Hepatocyte (in vitro differentiated cells): ENCODE measurements around the gene CFAP54. TPM values are rescaled to one million over a fixed set of nuclear protein-coding genes. Genes with fewer than 3 reads are reported as not detected.

Experiments used
- DNase-seq: peaks from one replicate; pipeline ENCODE4 v3.0.0-alpha.2; 2016; ENCODE audit warnings: low spot score
- H2AFZ ChIP-seq: fragments of 200-600 bp; sonication (generic); 2 replicates; pipeline ENCODE4 v1.6.0; 2016; ENCODE audit warnings: antibody characterized with exemption, mild to moderate bottlenecking
- H3K27ac ChIP-seq: fragments of 200-600 bp; sonication (generic); 2 replicates; pipeline ENCODE4 v1.5.1; 2016; ENCODE audit warnings: mild to moderate bottlenecking
- H3K27me3 ChIP-seq: fragments of 200-600 bp; sonication (generic); 2 replicates; pipeline ENCODE4 v1.6.1; 2016
- H3K36me3 ChIP-seq: fragments of 200-600 bp; sonication (generic); replicated peaks from 2 replicates; pipeline ENCODE4 v1.5.1; 2016; ENCODE audit warnings: low read depth; ENCODE audit not compliant: insufficient read depth
- H3K4me1 ChIP-seq: fragments of 200-600 bp; sonication (generic); 2 replicates; pipeline ENCODE4 v1.5.1; 2016; ENCODE audit warnings: mild to moderate bottlenecking, moderate library complexity; ENCODE audit not compliant: insufficient read depth
- H3K4me2 ChIP-seq: fragments of 200-600 bp; sonication (generic); 2 replicates; pipeline ENCODE4 v1.6.0; 2016
- H3K4me3 ChIP-seq: fragments of 200-600 bp; sonication (generic); 2 replicates; pipeline ENCODE4 v1.5.1; 2016; ENCODE audit warnings: mild to moderate bottlenecking
- H3K79me2 ChIP-seq: fragments of 200-600 bp; sonication (generic); 2 replicates; pipeline ENCODE4 v1.6.0; 2017; ENCODE audit warnings: mild to moderate bottlenecking
- H3K9me2 ChIP-seq: fragments of 200-600 bp; sonication (generic); replicated peaks from 2 replicates; pipeline ENCODE4 v1.6.0; 2017; ENCODE audit warnings: mild to moderate bottlenecking; ENCODE audit not compliant: insufficient read depth
- H3K9me3 ChIP-seq: fragments of 200-600 bp; sonication (generic); 2 replicates; pipeline ENCODE4 v1.5.1; 2016; ENCODE audit warnings: low read depth, mild to moderate bottlenecking
- H4K20me1 ChIP-seq: fragments of 200-600 bp; sonication (generic); 2 replicates; pipeline ENCODE4 v1.6.0; 2016; ENCODE audit warnings: mild to moderate bottlenecking; ENCODE audit not compliant: insufficient read depth, poor library complexity, severe bottlenecking
- CTCF ChIP-seq: fragments of 200-600 bp; sonication (generic); IDR thresholded peaks from 2 replicates; pipeline ENCODE4 v1.5.1; 2016; ENCODE audit warnings: antibody characterized with exemption, mild to moderate bottlenecking; ENCODE audit not compliant: poor library complexity
- EZH2 ChIP-seq: fragments of 200-600 bp; sonication (generic); IDR thresholded peaks from 2 replicates; pipeline ENCODE4 v1.6.1; 2016; ENCODE audit warnings: antibody characterized with exemption, mild to moderate bottlenecking, borderline replicate concordance
- EZH2phosphoT487 ChIP-seq: fragments of 200-600 bp; sonication (generic); IDR thresholded peaks from one replicate; pipeline ENCODE4 v1.6.1; 2018; ENCODE audit warnings: antibody characterized with exemption, mild to moderate bottlenecking, low read depth, moderate library complexity; ENCODE audit not compliant: unreplicated experiment, severe bottlenecking
- WGBS: methylation state at CpG from one replicate; pipeline ENCODE4 v1.1.6; 2016; ENCODE audit warnings: low lambda C conversion rate; ENCODE audit errors: missing lambda C conversion rate; 5-methylcytosine and 5-hydroxymethylcytosine counted together
- polyA plus RNA-seq: library from polyadenylated mRNA; unstranded; fragments of >200 nt; fragmentation: Nextera tagmentation; extraction: Ambion mirVana; gene quantifications from 2 replicates; pipeline ENCODE4 v1.2.1, GENCODE V29; 2016
- total RNA-seq: library from RNA; depleted of rRNA; stranded (reverse); fragments of >200 nt; gene quantifications from 2 replicates; pipeline ENCODE4 v1.2.3, GENCODE V29; 2014

The CFAP54 gene
- total and polyA plus RNA-seq, 2 experiments from 2014 or later: 0.64 to 0.67 TPM

GRCh38 chr12:96495841-96496545, 6.6 kb downstream of the CFAP54 start:
- Histone ChIP-seq H4K20me1 (no peaks in the 10 kb centered on the region), H3K9me3 (no peaks in the 10 kb centered on the region), H3K79me2 (no peaks in the 10 kb centered on the region), H3K4me3 (no peak overlapping the region), H3K27ac (no peak overlapping the region), H3K27me3 (no peaks in the 10 kb centered on the region), H3K9me2 (no peaks in the 10 kb centered on the region), H3K36me3 (no peaks in the 10 kb centered on the region), H3K4me1 (no peaks in the 10 kb centered on the region), H2AFZ (no peak overlapping the region), H3K4me2 (no peak overlapping the region)
- WGBS: 93% methylated on average over 2 of the region's 2 CpGs
- TF ChIP-seq EZH2phosphoT487 (no peak), EZH2 (no peak), CTCF (no peak)
- DNase-seq: no peak

GRCh38 chr12:96496944-96497343, 7.6 kb downstream of the CFAP54 start:
- Histone ChIP-seq H2AFZ (no peak overlapping the region), H3K4me1 (no peaks in the 10 kb centered on the region), H3K4me3 (no peak overlapping the region), H3K4me2 (no peak overlapping the region), H3K9me2 (no peaks in the 10 kb centered on the region), H3K79me2 (no peaks in the 10 kb centered on the region), H3K27ac (no peak overlapping the region), H3K36me3 (no peaks in the 10 kb centered on the region), H4K20me1 (no peaks in the 10 kb centered on the region), H3K9me3 (no peaks in the 10 kb centered on the region), H3K27me3 (no peaks in the 10 kb centered on the region)
- TF ChIP-seq CTCF (no peak), EZH2phosphoT487 (no peak), EZH2 (no peak)
- DNase-seq: no peak
- 90% methylated on average over 1 of the region's 1 CpG for WGBS

GRCh38 chr12:96497855-96498254, 8.5 kb downstream of the CFAP54 start:
- Histone ChIP-seq H3K4me2 (no peak overlapping the region), H3K4me1 (no peaks in the 10 kb centered on the region), H3K27me3 (no peaks in the 10 kb centered on the region), H3K36me3 (no peaks in the 10 kb centered on the region), H3K79me2 (no peaks in the 10 kb centered on the region), H3K4me3 (no peak overlapping the region), H3K9me3 (no peaks in the 10 kb centered on the region), H3K27ac (no peak overlapping the region), H2AFZ (no peak overlapping the region), H3K9me2 (no peaks in the 10 kb centered on the region), H4K20me1 (no peaks in the 10 kb centered on the region)
- TF ChIP-seq EZH2phosphoT487 (no peak), CTCF (no peak), EZH2 (no peak)
- 96% methylated on average over 2 of the region's 2 CpGs for WGBS
- DNase-seq: no peak
